B cell (primary cell): Measurements from ENCODE around the gene AHNAK.

ENCODE experiments used
- CTCF ChIP-seq: fragments of 200-600 bp; IDR thresholded peaks from one replicate; pipeline ENCODE4 v1.8.0; 2022; ENCODE audit warnings: antibody characterized with exemption, mild to moderate bottlenecking
- EZH2 ChIP-seq: IDR thresholded peaks from 2 replicates; pipeline ENCODE4 v1.6.1; 2012; ENCODE audit warnings: borderline replicate concordance, low read depth, mild to moderate bottlenecking, moderate library complexity, low read length; ENCODE audit not compliant: insufficient read depth, poor library complexity, severe bottlenecking

GRCh38 chr11:62516736-62517371 lies 29.8 kb downstream of the AHNAK start:
- TF ChIP-seq CTCF (no peak), EZH2 (no peak)
